Measurements from ENCODE around the gene KRT40. TPM values are rescaled to one million over a fixed set of nuclear protein-coding genes. Genes with fewer than 3 reads are reported as not detected.

Gene KRT40
- total and polyA plus RNA-seq, 2 experiments from 2014 or later, result not detected

DNA sequence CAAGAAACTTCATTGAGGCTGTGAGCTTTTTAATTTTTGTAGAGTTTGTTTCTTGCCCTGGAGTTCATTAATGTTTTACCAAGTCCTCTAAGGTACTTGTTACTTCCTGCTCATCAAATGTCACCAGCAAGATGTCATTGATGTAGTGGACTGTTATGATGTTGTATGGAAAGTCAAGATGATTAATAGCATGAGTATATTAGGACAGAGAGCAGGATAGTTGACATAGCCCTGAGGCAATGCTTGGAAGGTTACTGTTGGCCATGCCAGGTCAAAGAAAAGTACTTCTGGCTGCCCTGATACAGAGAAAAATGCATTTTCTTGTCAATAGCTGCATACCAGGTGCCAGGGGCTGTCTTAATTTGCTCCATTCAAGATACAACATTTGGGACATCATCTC is 36.2 kb upstream of the KRT40 start:
- Histone ChIP-seq H3K4me2 (ENCODE audit: unreplicated experiment) (no peak overlapping the region), H3K27ac (no peak overlapping the region), H3K9me2 (ENCODE audit: insufficient read depth) (no peaks in the 10 kb centered on the region), H3K9me3 (ENCODE audit: low read depth) (no peaks in the 10 kb centered on the region), H3K4me1 (ENCODE audit: insufficient read depth) (no peaks in the 10 kb centered on the region), H3F3A (ENCODE audit: insufficient read depth) (peaks cover 5% of the 10 kb centered on the region), H3K27me3 (replicated peaks; ENCODE audit: insufficient read depth) (no peaks in the 10 kb centered on the region), H2AFZ (no peak overlapping the region), H4K20me1 (ENCODE audit: insufficient read depth) (no peaks in the 10 kb centered on the region), H3K4me3 (no peak overlapping the region), H3K36me3 (ENCODE audit: low read depth) (no peaks in the 10 kb centered on the region), H3K79me2 (ENCODE audit: insufficient read depth) (no peaks in the 10 kb centered on the region), H3K9ac (no peak overlapping the region)
- TF ChIP-seq EZH2 (IDR thresholded peaks at IDR 0.05; ENCODE audit: insufficient read depth, poor library complexity, severe bottlenecking) (no peak), EZH2phosphoT487 (IDR thresholded peaks at IDR 0.05; ENCODE audit: insufficient read depth, low read depth) (no peak)
- no peak for DNase-seq
- in situ Hi-C loops (cut with MboI), result no loop called here

GRCh38 chr17:41019415-41019814 is 35.3 kb upstream of the KRT40 start:
- H3K4me3 ChIP-seq, result no peak overlapping the region
- no peak for DNase-seq
- no peaks in the 10 kb centered on the region for H3K9me2 ChIP-seq (ENCODE audit: insufficient read depth)
- no peaks in the 10 kb centered on the region for H4K20me1 ChIP-seq (ENCODE audit: insufficient read depth)
- H3K27ac ChIP-seq, result no peak overlapping the region
- H2AFZ ChIP-seq, result no peak overlapping the region
- no peaks in the 10 kb centered on the region for H3K4me1 ChIP-seq (ENCODE audit: insufficient read depth)
- in situ Hi-C loops (cut with MboI), result no loop called here
- TF ChIP-seq EZH2 (IDR thresholded peaks at IDR 0.05; ENCODE audit: insufficient read depth, poor library complexity, severe bottlenecking) (no peak), EZH2phosphoT487 (IDR thresholded peaks at IDR 0.05; ENCODE audit: insufficient read depth, low read depth) (no peak)
- H3K36me3 ChIP-seq (ENCODE audit: low read depth), result no peaks in the 10 kb centered on the region
- H3K9me3 ChIP-seq (ENCODE audit: low read depth), result no peaks in the 10 kb centered on the region
- H3K4me2 ChIP-seq (ENCODE audit: unreplicated experiment), result no peak overlapping the region
- H3K27me3 ChIP-seq (replicated peaks; ENCODE audit: insufficient read depth), result no peaks in the 10 kb centered on the region
- WGBS, 2 experiments (ENCODE audit: low coverage in 1 of 2, low lambda C conversion rate in 2 of 2, missing lambda C conversion rate in 2 of 2), result 94 to 100% methylated on average over 3 of the region's 3 CpGs
- no peaks in the 10 kb centered on the region for H3K79me2 ChIP-seq (ENCODE audit: insufficient read depth)
- no peak overlapping the region for H3K9ac ChIP-seq
- peaks cover 4% of the 10 kb centered on the region; the same call in 1 of the 2 replicates for H3F3A ChIP-seq (ENCODE audit: insufficient read depth)

- H3K36me3 ChIP-seq (ENCODE audit: low read depth), result no peaks in the 10 kb centered on the region
- no peaks in the 10 kb centered on the region for H4K20me1 ChIP-seq (ENCODE audit: insufficient read depth)
- H3K9me3 ChIP-seq (ENCODE audit: low read depth), result no peaks in the 10 kb centered on the region
- H3K9ac ChIP-seq, result no peak overlapping the region
- no peak overlapping the region for H3K4me3 ChIP-seq
- 92 to 97% methylated on average over 3 of the region's 3 CpGs for WGBS, 2 experiments (ENCODE audit: low coverage in 1 of 2, low lambda C conversion rate in 2 of 2, missing lambda C conversion rate in 2 of 2)
- TF ChIP-seq EZH2 (IDR thresholded peaks at IDR 0.05; ENCODE audit: insufficient read depth, poor library complexity, severe bottlenecking) (no peak), EZH2phosphoT487 (IDR thresholded peaks at IDR 0.05; ENCODE audit: insufficient read depth, low read depth) (no peak)
- H3K79me2 ChIP-seq (ENCODE audit: insufficient read depth), result no peaks in the 10 kb centered on the region
- in situ Hi-C loops (cut with MboI), result no loop called here
- no peak overlapping the region for H3K27ac ChIP-seq
- no peak for DNase-seq
- H3K9me2 ChIP-seq (ENCODE audit: insufficient read depth), result no peaks in the 10 kb centered on the region
- no peak overlapping the region for H3K4me2 ChIP-seq (ENCODE audit: unreplicated experiment)
- H3F3A ChIP-seq (ENCODE audit: insufficient read depth), result peaks cover 11% of the 10 kb centered on the region
- no peak overlapping the region for H2AFZ ChIP-seq
- H3K27me3 ChIP-seq (replicated peaks; ENCODE audit: insufficient read depth), result no peaks in the 10 kb centered on the region
- peaks cover 7% of the 10 kb centered on the region for H3K4me1 ChIP-seq (ENCODE audit: insufficient read depth)
These were observed 34.4 kb upstream of the KRT40 start for GRCh38 chr17:41018541-41018940.

DNA sequence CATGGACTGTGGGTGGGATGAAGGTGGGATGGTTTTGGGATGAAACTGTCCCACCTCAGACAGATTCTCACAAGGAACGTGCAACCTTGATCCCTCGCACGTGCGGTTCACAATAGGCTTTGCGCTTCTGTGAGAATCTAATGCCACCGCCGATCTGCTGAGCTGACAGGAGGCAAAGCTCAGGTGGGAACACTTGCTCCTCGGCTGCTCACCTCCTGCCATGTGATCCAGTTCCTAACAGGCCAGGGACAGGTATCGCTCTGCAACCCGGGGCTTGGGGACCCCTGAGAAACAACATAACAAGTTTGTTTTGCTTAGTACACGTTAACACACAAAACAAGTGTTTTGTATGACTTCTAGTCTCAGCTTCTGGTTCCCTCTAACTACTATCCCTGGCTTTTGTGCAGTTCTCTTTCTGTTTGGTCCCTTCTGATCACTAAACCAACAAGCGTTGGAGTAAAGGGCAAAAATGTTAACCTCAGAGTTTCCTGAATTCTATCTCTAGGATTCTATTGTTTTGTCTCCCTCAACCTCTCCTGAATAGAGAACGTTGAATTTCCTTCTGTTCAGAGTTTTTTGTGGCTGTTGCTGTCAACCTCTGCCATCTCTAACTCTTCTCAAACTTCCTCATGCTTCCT is 32.6 kb upstream of the KRT40 start:
- H3K4me3 ChIP-seq, result no peak overlapping the region
- H3K9me2 ChIP-seq (ENCODE audit: insufficient read depth), result no peaks in the 10 kb centered on the region
- peaks cover 28% of the 10 kb centered on the region for H3F3A ChIP-seq (ENCODE audit: insufficient read depth)
- H3K79me2 ChIP-seq (ENCODE audit: insufficient read depth), result no peaks in the 10 kb centered on the region
- H3K9me3 ChIP-seq (ENCODE audit: low read depth), result no peaks in the 10 kb centered on the region
- no peaks in the 10 kb centered on the region for H4K20me1 ChIP-seq (ENCODE audit: insufficient read depth)
- 90 to 92% methylated on average over 13 of the region's 13 CpGs for WGBS, 2 experiments (ENCODE audit: low coverage in 1 of 2, low lambda C conversion rate in 2 of 2, missing lambda C conversion rate in 2 of 2)
- H3K4me1 ChIP-seq (ENCODE audit: insufficient read depth), result peaks cover 16% of the 10 kb centered on the region
- in situ Hi-C loops (cut with MboI), result no loop called here
- no peak for TF ChIP-seq EZH2phosphoT487 (IDR thresholded peaks at IDR 0.05; ENCODE audit: insufficient read depth, low read depth)
- TF ChIP-seq EZH2 (IDR thresholded peaks at IDR 0.05; ENCODE audit: insufficient read depth, poor library complexity, severe bottlenecking), result no peak
- H3K9ac ChIP-seq, result no peak overlapping the region
- DNase-seq, result no peak
- H3K36me3 ChIP-seq (ENCODE audit: low read depth), result no peaks in the 10 kb centered on the region
- no peak overlapping the region for H3K27ac ChIP-seq
- H2AFZ ChIP-seq, result no peak overlapping the region
- H3K4me2 ChIP-seq (ENCODE audit: unreplicated experiment), result no peak overlapping the region
- H3K27me3 ChIP-seq (replicated peaks; ENCODE audit: insufficient read depth), result no peaks in the 10 kb centered on the region

DNA sequence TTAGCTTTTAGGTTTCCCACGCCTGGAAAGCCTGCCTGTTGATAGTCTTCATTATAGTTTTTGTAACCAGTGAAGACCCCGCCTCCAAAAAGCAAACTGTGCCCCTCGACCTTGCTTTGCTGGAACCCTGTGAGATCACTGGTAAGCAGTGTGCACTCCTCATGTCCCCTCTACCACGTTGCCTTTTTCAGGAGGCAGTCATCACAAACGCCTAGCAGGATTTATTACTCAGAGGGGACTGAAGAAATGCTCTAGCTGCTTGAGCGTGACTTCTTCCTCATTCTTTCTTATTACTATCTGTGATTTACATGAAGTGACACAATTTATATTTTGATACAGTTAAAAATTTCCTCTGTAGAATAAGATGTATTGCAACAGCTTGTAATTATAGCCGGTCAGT is 31.3 kb upstream of the KRT40 start:
- H3K79me2 ChIP-seq (ENCODE audit: insufficient read depth), result no peaks in the 10 kb centered on the region

More for the DNA sequence above, 31.3 kb upstream of the KRT40 start:
- Histone ChIP-seq H3K9me3 (ENCODE audit: low read depth) (no peaks in the 10 kb centered on the region), H3K27ac (no peak overlapping the region), H3K36me3 (ENCODE audit: low read depth) (no peaks in the 10 kb centered on the region), H4K20me1 (ENCODE audit: insufficient read depth) (no peaks in the 10 kb centered on the region), H3K27me3 (replicated peaks; ENCODE audit: insufficient read depth) (no peaks in the 10 kb centered on the region), H3F3A (ENCODE audit: insufficient read depth) (peaks cover 28% of the 10 kb centered on the region), H3K4me1 (ENCODE audit: insufficient read depth) (peaks cover 16% of the 10 kb centered on the region), H2AFZ (no peak overlapping the region), H3K9me2 (ENCODE audit: insufficient read depth) (no peaks in the 10 kb centered on the region), H3K4me3 (no peak overlapping the region), H3K9ac (no peak overlapping the region), H3K4me2 (ENCODE audit: unreplicated experiment) (no peak overlapping the region)
- TF ChIP-seq EZH2 (IDR thresholded peaks at IDR 0.05; ENCODE audit: insufficient read depth, poor library complexity, severe bottlenecking) (no peak), EZH2phosphoT487 (IDR thresholded peaks at IDR 0.05; ENCODE audit: insufficient read depth, low read depth) (no peak)
- in situ Hi-C loops (cut with MboI), result no loop called here
- no peak for DNase-seq
- WGBS, 2 experiments (ENCODE audit: low coverage in 1 of 2, low lambda C conversion rate in 2 of 2, missing lambda C conversion rate in 2 of 2), result 74 to 78% methylated on average over 7 of the region's 7 CpGs
